GM18870 (cell line): ENCODE data around the gene SH3BGRL3.
"Not testable (repeated sequence)": the region's sequence is repeated elsewhere in the genome, so short reads cannot be mapped to it uniquely, and the experiment has no call there.

Experiments used
- ATAC-seq: cut with Tn5 transposase; IDR thresholded peaks from one replicate; pipeline ENCODE4 v1.9.1; 2021; ENCODE audit warnings: moderate library complexity; ENCODE audit not compliant: unreplicated experiment

The SH3BGRL3 gene

DNA sequence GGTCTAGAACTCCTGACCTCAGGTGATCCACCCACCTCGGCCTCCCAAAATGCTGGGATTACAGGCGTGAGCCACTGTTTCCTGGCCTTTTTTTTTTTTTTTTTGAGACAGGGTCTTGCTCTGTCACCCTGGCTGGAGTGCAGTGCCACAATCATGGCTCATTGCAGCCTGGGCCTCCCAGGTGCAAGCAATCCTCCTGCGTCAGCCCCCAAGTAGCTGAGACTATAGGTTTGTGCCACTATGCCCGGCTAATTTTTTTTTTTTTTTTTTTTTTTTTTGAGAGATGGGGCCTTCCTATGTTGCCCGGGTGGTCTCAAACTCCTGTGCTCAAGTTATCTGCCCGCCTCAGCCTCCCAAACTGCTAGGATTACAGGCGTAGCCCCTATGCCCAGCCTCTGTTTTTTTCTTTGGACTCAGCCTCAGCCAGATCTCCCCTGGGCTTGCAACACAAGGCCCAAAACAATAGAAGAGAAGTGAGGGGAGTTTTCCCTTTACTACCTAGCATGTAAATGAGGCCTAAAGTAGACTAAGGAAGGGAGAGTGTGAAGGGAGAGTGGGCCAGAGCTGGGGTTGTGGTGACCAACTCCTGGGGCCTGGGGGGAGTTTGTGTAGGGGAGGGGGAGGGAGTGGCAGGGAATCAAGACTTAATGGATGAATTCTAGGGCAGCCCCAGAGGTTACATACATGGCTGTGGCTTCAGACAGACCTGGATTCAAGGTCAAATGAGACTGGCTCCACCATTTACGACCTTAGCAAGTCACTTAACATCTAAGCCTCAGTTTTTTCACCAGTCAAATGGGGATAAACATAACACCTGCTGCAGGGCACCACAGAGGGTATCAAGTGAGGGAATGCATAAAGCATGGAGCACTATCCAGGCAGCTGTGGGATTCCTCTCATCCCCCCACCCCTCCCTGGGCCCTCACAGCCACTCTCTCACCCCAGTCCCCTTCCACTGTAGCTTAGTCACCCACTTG is 36.3 kb downstream of the SH3BGRL3 start:
- ATAC-seq = no peak

DNA sequence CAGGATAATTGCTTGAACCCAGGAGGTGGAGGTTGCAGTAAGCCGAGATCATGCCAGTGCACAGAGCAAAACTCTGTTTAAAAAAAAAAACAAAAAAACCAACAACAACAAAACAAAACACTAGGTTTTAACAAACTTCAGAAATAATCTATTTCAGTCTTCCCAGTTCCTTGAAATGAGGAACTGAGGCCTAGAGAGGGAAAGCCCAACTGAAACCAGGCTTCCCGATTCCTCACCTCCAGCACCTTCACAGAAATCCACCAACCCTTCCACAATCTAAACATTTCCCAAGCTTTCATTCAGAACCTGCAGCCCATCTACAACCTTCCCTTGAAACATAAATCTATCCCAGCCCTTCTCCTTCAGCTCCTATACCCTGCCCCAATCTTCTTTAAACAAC is 37.3 kb downstream of the SH3BGRL3 start:
- no peak for ATAC-seq

DNA sequence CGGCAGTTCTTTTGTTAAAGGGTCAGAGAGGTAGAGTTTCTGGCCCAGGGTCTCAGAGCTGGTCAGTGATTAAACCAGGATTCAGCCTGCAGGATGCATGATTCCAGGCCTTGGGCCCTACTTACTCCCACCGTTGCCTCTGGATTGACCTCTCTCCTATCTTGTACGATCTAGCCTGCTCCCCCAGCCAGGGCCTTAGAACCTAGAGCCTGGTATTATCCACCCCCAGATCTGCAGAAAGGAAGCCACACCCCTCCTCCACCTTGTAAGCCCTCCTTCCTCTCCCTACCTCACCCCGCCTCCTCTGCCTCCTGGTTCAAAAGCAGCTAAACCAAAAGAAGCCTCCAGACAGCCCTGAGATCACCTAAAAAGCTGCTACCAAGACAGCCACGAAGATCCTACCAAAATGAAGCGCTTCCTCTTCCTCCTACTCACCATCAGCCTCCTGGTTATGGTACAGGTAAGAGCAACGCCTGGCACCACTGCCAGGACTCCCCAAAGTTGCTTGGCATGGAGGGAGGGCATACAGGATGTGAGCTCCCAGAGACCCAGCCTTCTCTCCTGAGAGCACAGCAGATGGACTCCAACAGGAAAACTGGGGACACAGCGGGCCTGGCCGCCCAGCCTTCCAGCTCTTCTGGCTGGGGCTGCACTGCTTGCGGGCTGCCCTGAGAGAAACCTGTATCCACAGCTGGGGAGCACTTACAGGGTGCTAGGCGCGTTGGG is 37.9 kb downstream of the SH3BGRL3 start, which contains the start of gene CD52:
TSS of gene CD52 (plus strand) at position 347 of the 726 bp plus-strand sequence. CDS start at position 407, 60 bp downstream.
- ATAC-seq = no peak

DNA sequence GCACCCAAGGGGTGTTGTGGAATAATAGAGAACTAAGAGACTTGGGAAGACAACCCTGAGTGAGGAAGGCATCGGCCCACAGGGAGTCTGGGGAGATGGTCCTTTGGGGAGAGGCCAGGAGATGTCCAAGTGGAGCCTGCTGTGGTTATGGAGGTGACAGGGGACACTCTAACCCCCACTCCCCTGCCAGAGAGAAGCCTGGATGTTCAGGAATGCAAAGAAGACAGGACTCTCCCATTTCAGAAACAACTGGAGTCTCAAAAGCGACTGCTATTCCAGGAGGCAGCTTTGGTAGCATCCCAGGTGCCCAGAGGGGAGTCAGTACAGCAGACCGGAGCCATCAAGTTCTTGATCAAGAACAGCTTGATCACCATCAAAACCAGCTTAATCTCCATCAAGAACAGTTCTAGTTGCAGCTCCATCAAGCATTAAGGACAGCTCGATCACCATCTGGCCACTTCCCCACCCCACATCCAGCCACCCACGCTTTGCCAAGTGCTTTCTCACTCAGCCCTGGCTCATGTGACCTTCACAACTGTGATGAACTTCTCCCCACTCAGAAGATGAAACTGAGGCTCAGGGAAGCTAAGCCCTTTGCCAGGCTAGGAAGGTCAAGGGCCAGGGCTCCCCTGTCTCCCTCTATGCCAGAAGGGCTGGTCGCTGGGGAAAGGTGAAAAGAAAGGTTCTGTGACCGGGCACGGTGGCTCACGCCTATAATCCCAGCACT is 38.6 kb downstream of the SH3BGRL3 start:
- ATAC-seq = no peak

DNA sequence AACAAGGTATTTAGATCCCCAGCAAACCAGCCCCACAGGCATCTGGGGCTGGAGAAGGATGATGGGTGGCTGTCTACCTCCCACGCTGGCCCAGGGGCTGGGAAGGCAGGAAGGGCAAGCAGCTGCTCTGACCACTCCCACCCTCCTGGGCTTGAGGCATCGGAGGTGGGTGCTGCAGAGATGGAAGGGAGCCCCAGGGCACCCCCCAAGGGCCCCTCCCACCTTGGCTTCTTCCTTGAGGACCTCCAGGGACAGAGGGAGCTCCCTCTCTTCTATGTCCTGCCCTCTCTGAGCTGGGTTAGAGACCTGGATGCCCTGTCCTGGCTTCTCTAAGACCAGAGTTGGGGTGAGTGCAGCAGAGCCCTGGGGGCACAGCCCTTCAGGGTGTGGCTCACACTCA is 41.0 kb downstream of the SH3BGRL3 start:
- no peak for ATAC-seq

DNA sequence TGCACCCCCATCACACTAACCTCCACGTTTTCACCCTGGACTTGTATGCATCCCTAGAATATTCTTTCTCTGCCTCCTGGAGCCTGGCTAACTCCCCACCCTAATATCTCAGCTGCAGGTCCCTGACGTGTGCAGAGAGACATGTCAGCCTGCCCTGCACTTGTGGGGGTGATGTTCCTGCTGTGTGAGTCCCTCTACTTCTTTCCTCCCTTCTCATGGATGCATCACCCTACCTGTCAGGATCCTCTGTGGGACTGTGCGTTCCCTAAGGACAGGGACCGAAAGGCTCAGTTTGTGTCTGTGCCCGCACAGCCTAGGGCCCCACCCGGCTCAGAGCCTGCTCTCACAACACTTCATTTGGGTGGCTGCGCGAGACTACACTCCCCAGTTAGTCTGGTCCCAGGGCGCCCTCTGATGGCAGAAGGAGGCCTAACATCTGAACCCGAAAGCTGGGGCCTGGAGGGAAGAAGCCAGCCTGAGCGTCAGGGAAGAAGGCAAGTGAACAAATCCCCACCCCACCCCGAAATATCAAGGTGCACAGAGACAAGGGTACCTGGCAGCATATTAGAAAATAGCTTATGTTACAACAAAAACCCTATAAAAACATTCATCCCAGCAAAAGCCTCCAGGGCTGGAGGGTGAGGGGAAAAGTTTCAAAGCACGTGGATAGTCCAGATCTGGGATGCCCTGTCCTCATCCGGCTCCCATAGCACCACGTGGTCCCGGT is 41.6 kb downstream of the SH3BGRL3 start:
- no peak for ATAC-seq

DNA sequence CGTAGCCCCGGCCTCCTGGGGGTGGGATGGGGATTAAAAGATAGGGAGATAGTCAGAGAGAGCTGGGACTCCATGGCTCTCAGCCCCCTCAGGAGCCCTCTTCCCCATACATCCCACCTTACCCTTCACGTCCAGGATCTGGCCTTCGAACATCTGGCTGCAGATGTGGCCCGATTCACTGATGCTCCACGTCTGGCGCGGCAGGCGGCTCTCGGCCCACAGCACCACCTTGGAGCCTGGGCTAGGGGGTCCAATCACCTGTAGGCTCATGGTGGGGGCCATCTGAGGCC is 42.1 kb downstream of the SH3BGRL3 start:
- no peak for ATAC-seq

DNA sequence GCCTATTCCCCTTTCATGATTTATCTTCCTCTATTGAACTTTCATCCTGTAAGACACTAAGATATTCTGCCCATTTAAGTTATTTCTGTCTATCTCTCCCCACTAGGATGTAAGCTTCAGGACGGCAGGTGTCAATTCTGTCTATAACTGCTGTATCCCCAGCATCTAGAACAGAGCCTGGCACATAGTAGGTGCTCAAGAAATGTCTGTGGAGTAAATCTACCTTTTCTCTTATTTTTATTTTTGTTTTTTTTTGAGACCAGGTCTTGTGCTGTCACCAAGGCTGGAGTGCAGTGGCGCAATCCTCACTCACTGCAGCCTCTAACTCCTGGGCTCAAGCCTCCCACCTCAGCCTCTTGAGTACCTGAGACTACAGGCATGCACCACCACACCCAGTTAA is 43.5 kb downstream of the SH3BGRL3 start:
- ATAC-seq = no peak

DNA sequence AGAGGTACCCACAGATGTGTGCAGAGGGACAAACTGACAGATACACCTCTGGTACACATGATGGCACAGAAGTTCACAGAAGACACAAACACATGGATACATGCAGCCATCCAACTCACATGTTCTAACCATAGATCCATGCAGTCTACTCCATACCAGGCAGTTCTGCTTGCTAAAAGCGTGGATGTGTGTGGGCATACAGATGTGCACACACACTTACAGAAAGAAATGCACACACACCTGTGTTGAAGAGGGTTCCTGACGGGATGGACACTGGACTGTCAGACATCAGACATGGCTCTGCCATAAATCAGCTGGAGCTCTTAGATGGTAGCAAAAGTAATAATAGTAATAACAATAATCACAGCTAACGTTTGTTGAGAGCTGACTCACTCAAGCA is 44.7 kb downstream of the SH3BGRL3 start:
- no peak for ATAC-seq

DNA sequence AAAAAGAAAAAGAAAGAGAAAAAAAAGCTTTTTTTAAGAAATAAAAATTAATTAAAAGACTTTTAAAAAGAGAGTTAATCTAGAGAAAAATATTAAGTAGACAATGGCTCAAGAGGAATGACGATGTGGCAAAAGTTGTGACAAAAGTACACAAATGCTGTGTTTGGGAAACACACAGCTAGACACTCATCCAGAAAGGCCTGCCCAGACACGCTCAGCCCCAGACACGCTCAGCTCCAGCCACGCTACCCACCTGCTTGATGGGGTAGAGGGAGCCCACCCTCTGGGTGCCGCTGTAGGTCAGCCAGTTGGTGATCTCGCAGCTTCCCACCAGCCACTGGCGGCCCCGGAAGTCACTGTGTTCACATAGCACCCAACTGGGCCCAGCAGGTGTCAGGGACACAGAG is 48.1 kb downstream of the SH3BGRL3 start:
- no peak for ATAC-seq

DNA sequence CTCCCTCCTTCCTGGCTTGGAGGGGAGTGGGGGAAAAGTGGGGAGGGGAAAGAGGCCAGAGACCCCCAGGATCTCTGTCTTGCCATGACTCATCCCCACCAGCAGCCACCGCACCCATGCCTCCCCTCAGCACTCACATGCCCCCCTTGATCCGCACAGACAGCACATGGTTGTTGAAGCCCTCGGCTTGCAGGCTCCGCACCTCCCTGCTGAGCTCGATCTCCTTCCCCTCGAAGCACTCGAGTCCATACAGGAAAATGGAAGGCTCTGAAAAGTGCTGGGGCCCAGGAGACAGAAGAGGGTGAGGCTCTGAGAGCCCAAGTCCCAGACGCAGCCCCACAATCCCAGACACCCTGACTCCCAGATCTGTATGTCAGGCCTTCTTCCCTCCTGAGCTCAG is 48.7 kb downstream of the SH3BGRL3 start:
- no peak for ATAC-seq

DNA sequence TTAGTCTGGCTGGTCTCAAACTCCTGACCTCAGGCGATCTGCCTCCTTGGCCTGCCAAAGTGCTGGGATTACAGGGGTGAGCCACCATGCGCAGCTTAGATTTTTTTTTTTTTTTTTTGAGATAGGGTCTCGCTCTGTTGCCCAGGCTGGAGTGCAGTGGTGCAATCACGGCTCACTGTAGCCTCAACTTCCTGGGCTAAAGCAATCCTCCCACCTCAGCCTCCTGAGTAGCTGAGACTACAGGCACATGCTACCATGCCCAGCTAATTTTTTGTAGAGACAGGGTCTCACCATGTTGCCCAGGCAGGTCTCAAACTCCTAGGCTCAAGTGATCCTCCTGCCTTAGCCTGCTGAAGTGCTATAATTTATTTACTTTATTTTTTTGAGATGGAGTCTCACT is 49.5 kb downstream of the SH3BGRL3 start:
- ATAC-seq = not testable (repeated sequence)

DNA sequence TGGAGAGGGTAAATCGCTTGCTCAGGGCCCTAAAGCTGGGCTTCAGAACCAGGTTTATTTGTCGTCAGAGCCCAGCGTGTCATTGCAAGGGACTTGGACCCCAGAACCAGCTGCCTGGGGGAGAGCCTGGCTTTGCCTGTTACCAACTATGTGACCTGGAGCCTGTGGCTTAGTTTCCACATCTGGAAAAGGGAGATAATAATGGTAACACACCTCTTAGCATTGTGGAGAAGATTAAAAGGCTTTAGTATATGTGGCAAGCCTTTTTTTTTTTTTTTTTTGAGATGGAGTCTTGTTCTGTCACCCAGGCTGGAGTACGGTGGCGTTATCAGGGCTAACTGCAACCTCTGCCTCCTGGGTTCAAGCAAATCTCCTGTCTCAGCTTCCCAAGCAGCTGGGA is 50.4 kb downstream of the SH3BGRL3 start:
- ATAC-seq = no peak
